B cell (primary cell): ENCODE data around the gene FGF3. TPM values are rescaled to one million over a fixed set of nuclear protein-coding genes. Genes with fewer than 3 reads are reported as not detected.

Experiments
- ATAC-seq: fragments of 200-7000 bp; cut with Tn5 transposase; one replicate; pipeline ENCODE4 v1.10.0; 2021; ENCODE audit warnings: low read depth, mild to moderate bottlenecking, moderate number of reproducible peaks, moderate library complexity
- CTCF ChIA-PET: fragments of 350-600 bp; sonication (Branson Sonifier 250); formaldehyde crosslinking; loops from one replicate; lab custom pipeline; 2021; ENCODE audit warnings: antibody characterized with exemption, inconsistent platforms; lab: Charles Lee
- POLR2A ChIA-PET: fragments of 350-600 bp; sonication (Branson Sonifier 250); formaldehyde crosslinking; loops from one replicate; lab custom pipeline; 2021; ENCODE audit warnings: antibody characterized with exemption; lab: Charles Lee
- DNase-seq: peaks from one replicate; pipeline ENCODE4 v3.0.0; 2013
- H2AFZ ChIP-seq: 2 replicates; pipeline ENCODE4 v1.6.1; 2012; ENCODE audit warnings: mild to moderate bottlenecking, low read depth, low read length; ENCODE audit not compliant: insufficient read depth, poor library complexity, severe bottlenecking
- H3K27ac ChIP-seq, 2 donors: 1 replicate in 1 of 2; 2 replicates in 1 of 2; pipeline ENCODE4 v1.5.1; 2012 to 2013; ENCODE audit warnings: low read length in 2 of 2, mild to moderate bottlenecking in 2 of 2, moderate library complexity in 1 of 2
- H3K27me3 ChIP-seq, 4 experiments: fragments of 200-600 bp in 1 of 4; sonication (generic) in 1 of 4; replicated peaks in 1 of 4; 1 replicate in 2 of 4; 2 replicates in 2 of 4; pipeline versions ENCODE4 v1.6.1 to v1.7.0; 2013 to 2016; ENCODE audit warnings: low read length in 3 of 4, mild to moderate bottlenecking in 2 of 4, mixed read lengths in 1 of 4, moderate library complexity in 1 of 4; ENCODE audit not compliant: insufficient read depth in 4 of 4, control insufficient read depth in 3 of 4; ENCODE audit errors: control extremely low read depth in 1 of 4
- H3K36me3 ChIP-seq, 2 experiments: replicated peaks in 1 of 2; 1 replicate in 1 of 2; 2 replicates in 1 of 2; pipeline versions ENCODE4 v1.6.1 to v1.7.1; 2013; ENCODE audit warnings: low read length in 1 of 2; ENCODE audit not compliant: insufficient read depth in 2 of 2, control insufficient read depth in 1 of 2; ENCODE audit errors: control extremely low read depth in 1 of 2, extremely low read depth in 1 of 2
- H3K4me1 ChIP-seq, 2 donors: fragments of 200-600 bp in 1 of 2; sonication (generic) in 1 of 2; 1 replicate in 1 of 2; 2 replicates in 1 of 2; pipeline versions ENCODE4 v1.5.1 to v1.6.1; 2013 to 2017; ENCODE audit warnings: low read length in 2 of 2; ENCODE audit not compliant: control insufficient read depth in 2 of 2, insufficient read depth in 2 of 2
- H3K4me2 ChIP-seq: replicated peaks from 2 replicates; pipeline ENCODE3; 2012; ENCODE audit warnings: mild to moderate bottlenecking, low read depth, low read length; ENCODE audit not compliant: poor library complexity, severe bottlenecking
- H3K4me3 ChIP-seq, 5 experiments: fragments of 200-600 bp in 1 of 5; sonication (generic) in 1 of 5; 1 replicate in 3 of 5; 2 replicates in 2 of 5; pipeline versions ENCODE4 v1.5.1 to v1.7.0; 2011 to 2016; ENCODE audit warnings: low read length in 4 of 5, mild to moderate bottlenecking in 4 of 5, low read depth in 2 of 5, control low read depth in 1 of 5, moderate library complexity in 1 of 5; ENCODE audit not compliant: insufficient read depth in 1 of 5; ENCODE audit errors: control extremely low read depth in 1 of 5, extremely low read depth in 1 of 5
- H3K79me2 ChIP-seq: fragments of 200-600 bp; sonication (generic); one replicate; pipeline ENCODE4 v1.6.0; 2016; ENCODE audit warnings: low read length; ENCODE audit not compliant: control insufficient read depth, insufficient read depth
- H3K9ac ChIP-seq: fragments of 200-600 bp; sonication (generic); 2 replicates; pipeline ENCODE4 v1.6.1; 2017; ENCODE audit warnings: mild to moderate bottlenecking, low read length, moderate library complexity
- H3K9me3 ChIP-seq, 3 donors: one replicate each; pipeline versions ENCODE4 v1.6.1 to v1.7.1; 2013; ENCODE audit warnings: low read length in 2 of 3; ENCODE audit not compliant: control insufficient read depth in 2 of 3, insufficient read depth in 1 of 3; ENCODE audit errors: control extremely low read depth in 1 of 3
- H4K20me1 ChIP-seq: 2 replicates; pipeline ENCODE4 v1.6.0; 2012; ENCODE audit warnings: mild to moderate bottlenecking, low read length; ENCODE audit not compliant: insufficient read depth, control insufficient read depth, poor library complexity, severe bottlenecking
- H3K27ac Mint-ChIP-seq: one replicate; pipeline ENCODE4 v1.8.0; 2021; ENCODE audit warnings: mixed read lengths
- H3K27me3 Mint-ChIP-seq: one replicate; pipeline ENCODE4 v1.8.0; 2021; ENCODE audit warnings: mixed read lengths
- H3K4me1 Mint-ChIP-seq: one replicate; pipeline ENCODE4 v1.8.0; 2021; ENCODE audit warnings: mixed read lengths
- H3K4me3 Mint-ChIP-seq: one replicate; pipeline ENCODE4 v1.8.0; 2021; ENCODE audit warnings: mixed read lengths
- H3K9me3 Mint-ChIP-seq: one replicate; pipeline ENCODE4 v1.8.0; 2022; ENCODE audit warnings: mixed read lengths; ENCODE audit not compliant: insufficient read depth
- EZH2 ChIP-seq: IDR thresholded peaks from 2 replicates; pipeline ENCODE4 v1.6.1; 2012; ENCODE audit warnings: borderline replicate concordance, low read depth, mild to moderate bottlenecking, moderate library complexity, low read length; ENCODE audit not compliant: insufficient read depth, poor library complexity, severe bottlenecking
- WGBS: methylation state at CpG from one replicate; pipeline ENCODE4 v1.1.5; 2013; ENCODE audit warnings: missing lambda C conversion rate; ENCODE audit not compliant: insufficient coverage; 5-methylcytosine and 5-hydroxymethylcytosine counted together
- intact Hi-C: fragments of 100-400 bp; cut with micrococcal nuclease; formaldehyde crosslinking; loops from one replicate; pipeline ENCODE4 v1.10.0; 2022
- polyA plus RNA-seq: library from polyadenylated mRNA; depleted of rRNA; stranded (reverse); fragments of >200 nt; gene quantifications from 2 replicates; pipeline ENCODE4 v1.2.3, GENCODE V29; 2012
- total RNA-seq, 2 donors: library from RNA; stranded (reverse); fragments of 120-200 nt in 1 of 2; gene quantifications; 1 replicate in 1 of 2; 2 replicates in 1 of 2; pipeline versions ENCODE4 v1.2.3 to v1.2.4, GENCODE V29; 2013 to 2022
- TF ChIP-seq, protein P1 (sequence below): fragments of 200-600 bp; IDR thresholded peaks from one replicate; pipeline ENCODE4 v1.8.0; 2022; ENCODE audit warnings: antibody characterized with exemption, mild to moderate bottlenecking

Gene FGF3
- total and polyA plus RNA-seq, 2 donors (not counting 1 experiment from before 2014, with no cell fraction given): not detected

DNA sequence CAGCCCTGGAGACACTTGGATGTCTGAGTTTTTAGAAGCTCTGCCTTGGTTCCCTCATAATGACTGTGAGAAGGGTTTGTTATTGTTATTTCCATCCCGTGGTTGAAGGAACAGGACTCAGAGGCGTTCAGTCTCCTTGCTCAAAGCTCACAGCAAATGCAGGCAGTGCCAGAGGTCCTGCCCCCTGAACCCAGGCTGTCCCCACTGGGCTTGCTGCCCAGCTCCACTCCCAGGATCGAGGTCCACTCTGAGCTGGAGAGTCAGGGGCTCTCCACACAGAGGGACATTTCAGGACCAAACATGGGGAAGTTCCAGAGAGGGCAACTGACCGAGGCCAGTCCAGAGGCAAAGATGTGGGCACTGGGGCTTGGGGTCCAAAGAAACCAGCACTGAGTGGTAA is 58.9 kb downstream of the FGF3 start:
- Histone ChIP-seq H3K79me2 (no peaks in the 10 kb centered on the region), H3K4me1 (no peaks in the 10 kb centered on the region), H3K27ac (no peak overlapping the region), H4K20me1 (no peaks in the 10 kb centered on the region), H3K36me3 (no peaks in the 10 kb centered on the region), H3K9me3 (peaks cover 0 to 33% (median 0%) of the 10 kb centered on the region in 3 donors), H3K27me3 (peaks cover 0 to 15% (median under 1%) of the 10 kb centered on the region in 4 experiments), H2AFZ (no peak overlapping the region), H3K4me3 (no peak overlapping the region), H3K9ac (no peak overlapping the region), H3K4me2 (no peak overlapping the region)
- no peak for DNase-seq
- no peaks in the 10 kb centered on the region for H3K4me1 Mint-ChIP-seq
- H3K4me3 Mint-ChIP-seq: no peak overlapping the region
- intact Hi-C loops: no loop called here
- WGBS: 52% methylated on average over 4 of the region's 4 CpGs
- H3K27ac Mint-ChIP-seq: no peak overlapping the region
- peaks cover 3% of the 10 kb centered on the region for H3K9me3 Mint-ChIP-seq
- POLR2A ChIA-PET: no interaction called here
- H3K27me3 Mint-ChIP-seq: peaks cover 19% of the 10 kb centered on the region
- no peak for ATAC-seq
- CTCF ChIA-PET: no interaction called here
- TF ChIP-seq, protein P1, sequence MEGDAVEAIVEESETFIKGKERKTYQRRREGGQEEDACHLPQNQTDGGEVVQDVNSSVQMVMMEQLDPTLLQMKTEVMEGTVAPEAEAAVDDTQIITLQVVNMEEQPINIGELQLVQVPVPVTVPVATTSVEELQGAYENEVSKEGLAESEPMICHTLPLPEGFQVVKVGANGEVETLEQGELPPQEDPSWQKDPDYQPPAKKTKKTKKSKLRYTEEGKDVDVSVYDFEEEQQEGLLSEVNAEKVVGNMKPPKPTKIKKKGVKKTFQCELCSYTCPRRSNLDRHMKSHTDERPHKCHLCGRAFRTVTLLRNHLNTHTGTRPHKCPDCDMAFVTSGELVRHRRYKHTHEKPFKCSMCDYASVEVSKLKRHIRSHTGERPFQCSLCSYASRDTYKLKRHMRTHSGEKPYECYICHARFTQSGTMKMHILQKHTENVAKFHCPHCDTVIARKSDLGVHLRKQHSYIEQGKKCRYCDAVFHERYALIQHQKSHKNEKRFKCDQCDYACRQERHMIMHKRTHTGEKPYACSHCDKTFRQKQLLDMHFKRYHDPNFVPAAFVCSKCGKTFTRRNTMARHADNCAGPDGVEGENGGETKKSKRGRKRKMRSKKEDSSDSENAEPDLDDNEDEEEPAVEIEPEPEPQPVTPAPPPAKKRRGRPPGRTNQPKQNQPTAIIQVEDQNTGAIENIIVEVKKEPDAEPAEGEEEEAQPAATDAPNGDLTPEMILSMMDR: no peak
- TF ChIP-seq EZH2: no peak

Other genes starting within 250 kb of the FGF3 start
- gene CCND1, start 178.3 kb downstream of the FGF3 start, total RNA-seq: 7.7 and 8.8 TPM in 2 replicates
- gene CCND1, start 178.3 kb downstream of the FGF3 start, polyA plus RNA-seq: 4.9 and 5.7 TPM in 2 replicates
- gene LTO1, start 144.1 kb downstream of the FGF3 start, total RNA-seq: 67.8 and 68.8 TPM in 2 replicates
- gene LTO1, start 144.1 kb downstream of the FGF3 start, polyA plus RNA-seq: 44.4 and 49.8 TPM in 2 replicates
- gene FGF19, start 115.4 kb downstream of the FGF3 start, total RNA-seq: not detected in 2 replicates
- gene FGF19, start 115.4 kb downstream of the FGF3 start, polyA plus RNA-seq: not detected in 2 replicates
- not detected in 2 replicates for gene FGF4, start 44.1 kb downstream of the FGF3 start, total RNA-seq
- not detected in 2 replicates for gene FGF4, start 44.1 kb downstream of the FGF3 start, polyA plus RNA-seq